RWPE2 (cell line): ENCODE data around the gene DST.

Experiments
- ATAC-seq: fragments of 200-7000 bp; cut with Tn5 transposase; 3 replicates; pipeline ENCODE4 v1.9.1; 2021; ENCODE audit warnings: low read depth
- DNase-seq: peaks from one replicate; pipeline ENCODE4 v3.0.0-alpha.2; 2020; ENCODE audit warnings: low spot score
- H3K27ac ChIP-seq: fragments of 450-650 bp; 2 replicates; pipeline ENCODE4 v1.5.1; 2017; ENCODE audit warnings: mild to moderate bottlenecking; ENCODE audit not compliant: poor library complexity, severe bottlenecking
- H3K27me3 ChIP-seq: fragments of 250-450 bp; sonication (Bioruptor Pico); 2 replicates; pipeline ENCODE4 v1.5.1; 2021; ENCODE audit warnings: mild to moderate bottlenecking, moderate library complexity; ENCODE audit not compliant: insufficient read depth, poor library complexity, severe bottlenecking
- H3K36me3 ChIP-seq: fragments of 250-450 bp; sonication (Bioruptor Pico); 2 replicates; pipeline ENCODE4 v1.5.1; 2020; ENCODE audit warnings: low read depth, mild to moderate bottlenecking, moderate library complexity
- H3K4me1 ChIP-seq: fragments of 250-450 bp; sonication (Bioruptor Pico); 2 replicates; pipeline ENCODE4 v1.5.1; 2021; ENCODE audit warnings: mild to moderate bottlenecking, moderate library complexity; ENCODE audit not compliant: insufficient read depth, poor library complexity, severe bottlenecking
- H3K4me3 ChIP-seq: fragments of 250-450 bp; sonication (Bioruptor Pico); 2 replicates; pipeline ENCODE4 v1.5.1; 2021; ENCODE audit warnings: mild to moderate bottlenecking, moderate library complexity; ENCODE audit not compliant: severe bottlenecking
- H3K9me3 ChIP-seq: fragments of 250-450 bp; sonication (Bioruptor Pico); 2 replicates; pipeline ENCODE4 v1.5.1; 2021; ENCODE audit warnings: mild to moderate bottlenecking, moderate library complexity; ENCODE audit not compliant: severe bottlenecking
- TF ChIP-seq, protein P1 (sequence below): fragments of 450-650 bp; IDR thresholded peaks from one replicate; pipeline ENCODE4 v1.5.1; 2017; ENCODE audit warnings: mild to moderate bottlenecking, moderate library complexity; ENCODE audit not compliant: poor library complexity, severe bottlenecking

DST gene

GRCh38 chr6:56677559-56677958 lies 34.9 kb upstream of the DST start:
- DNase-seq (no peak), ATAC-seq (peak; percentile 88)
- Histone ChIP-seq H3K4me3 (no peak overlapping the region), H3K27me3 (no peaks in the 10 kb centered on the region), H3K27ac (peak overlapping the region; percentile 50), H3K4me1 (peaks cover 14% of the 10 kb centered on the region), H3K9me3 (peaks cover 2% of the 10 kb centered on the region), H3K36me3 (no peaks in the 10 kb centered on the region)
- TF ChIP-seq, protein P1, sequence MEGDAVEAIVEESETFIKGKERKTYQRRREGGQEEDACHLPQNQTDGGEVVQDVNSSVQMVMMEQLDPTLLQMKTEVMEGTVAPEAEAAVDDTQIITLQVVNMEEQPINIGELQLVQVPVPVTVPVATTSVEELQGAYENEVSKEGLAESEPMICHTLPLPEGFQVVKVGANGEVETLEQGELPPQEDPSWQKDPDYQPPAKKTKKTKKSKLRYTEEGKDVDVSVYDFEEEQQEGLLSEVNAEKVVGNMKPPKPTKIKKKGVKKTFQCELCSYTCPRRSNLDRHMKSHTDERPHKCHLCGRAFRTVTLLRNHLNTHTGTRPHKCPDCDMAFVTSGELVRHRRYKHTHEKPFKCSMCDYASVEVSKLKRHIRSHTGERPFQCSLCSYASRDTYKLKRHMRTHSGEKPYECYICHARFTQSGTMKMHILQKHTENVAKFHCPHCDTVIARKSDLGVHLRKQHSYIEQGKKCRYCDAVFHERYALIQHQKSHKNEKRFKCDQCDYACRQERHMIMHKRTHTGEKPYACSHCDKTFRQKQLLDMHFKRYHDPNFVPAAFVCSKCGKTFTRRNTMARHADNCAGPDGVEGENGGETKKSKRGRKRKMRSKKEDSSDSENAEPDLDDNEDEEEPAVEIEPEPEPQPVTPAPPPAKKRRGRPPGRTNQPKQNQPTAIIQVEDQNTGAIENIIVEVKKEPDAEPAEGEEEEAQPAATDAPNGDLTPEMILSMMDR, result no peak

DNA sequence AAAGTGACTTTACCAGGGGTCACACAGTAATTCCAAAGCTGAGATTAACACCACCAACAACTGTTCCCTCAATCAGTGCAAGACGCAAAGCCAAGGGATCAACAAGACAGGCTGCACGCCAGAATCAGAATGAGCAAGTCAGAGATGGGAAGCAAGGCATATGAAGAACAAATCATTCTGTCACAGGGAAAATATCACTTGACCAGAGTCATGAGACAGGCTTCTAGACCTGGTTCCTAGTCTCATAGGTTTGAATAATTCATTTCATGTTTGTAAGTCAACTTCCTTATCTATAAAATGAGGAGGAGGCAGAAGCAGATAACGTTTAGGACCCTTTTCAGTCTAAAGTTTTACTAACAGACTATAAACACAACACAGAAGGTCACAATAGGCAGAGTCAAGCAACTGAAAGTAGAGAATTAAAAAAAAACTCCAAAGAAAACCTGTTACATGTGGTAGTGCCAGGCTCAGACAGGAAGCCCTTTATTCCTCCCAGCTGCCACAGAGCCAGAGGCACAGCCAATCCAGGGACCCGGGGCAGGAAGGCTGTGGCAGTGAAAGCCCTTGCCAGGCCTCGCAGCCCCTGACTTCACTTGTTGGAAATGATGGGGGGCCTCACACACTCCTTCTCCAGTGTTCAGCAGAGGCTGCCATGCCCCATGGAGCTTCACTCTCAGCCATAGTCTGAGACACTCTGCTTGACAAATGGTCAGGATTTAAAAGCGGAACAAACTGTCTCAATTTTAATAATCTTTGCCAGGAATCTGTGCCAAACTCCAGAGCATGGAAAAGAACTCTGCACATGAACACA lies 29.2 kb upstream of the DST start:
- Histone ChIP-seq H3K27me3 (no peaks in the 10 kb centered on the region), H3K4me3 (no peak overlapping the region), H3K4me1 (peaks cover 32% of the 10 kb centered on the region), H3K9me3 (peaks cover 2% of the 10 kb centered on the region), H3K27ac (peak overlapping the region; percentile 13), H3K36me3 (no peaks in the 10 kb centered on the region)
- DNase-seq (no peak), ATAC-seq (no peak)
- TF ChIP-seq, protein P1, result no peak

DNA sequence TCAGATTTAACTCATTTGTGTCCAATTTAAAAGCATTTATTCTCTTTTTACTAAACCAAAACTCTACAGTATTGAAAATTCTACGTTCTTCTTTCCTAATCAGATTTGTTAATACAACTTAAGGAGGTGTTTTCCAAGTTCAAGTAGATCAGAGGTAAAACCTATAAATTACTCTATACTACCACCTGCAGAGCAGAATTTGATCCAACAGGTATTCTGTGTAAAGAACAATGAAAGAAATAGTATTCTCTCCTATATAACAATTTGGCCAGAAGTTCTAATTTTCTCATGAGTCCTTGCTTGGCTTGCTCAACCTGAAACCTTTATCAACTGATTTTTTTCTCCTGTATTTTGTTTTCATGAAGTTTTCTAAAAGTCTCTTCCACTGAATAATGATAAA lies 28.5 kb upstream of the DST start:
- no peak overlapping the region for H3K27ac ChIP-seq
- H3K27me3 ChIP-seq, result no peaks in the 10 kb centered on the region
- peak; percentile 73 for ATAC-seq
- no peak for DNase-seq
- TF ChIP-seq, protein P1, result peak; percentile 65
- peaks cover 2% of the 10 kb centered on the region for H3K9me3 ChIP-seq
- H3K4me3 ChIP-seq, result no peak overlapping the region
- H3K4me1 ChIP-seq, result peaks cover 32% of the 10 kb centered on the region
- H3K36me3 ChIP-seq, result no peaks in the 10 kb centered on the region

- Histone ChIP-seq H3K4me1 (peaks cover 45% of the 10 kb centered on the region), H3K27me3 (no peaks in the 10 kb centered on the region), H3K36me3 (no peaks in the 10 kb centered on the region), H3K27ac (peak overlapping the region; percentile 46), H3K9me3 (no peaks in the 10 kb centered on the region), H3K4me3 (no peak overlapping the region)
- TF ChIP-seq, protein P1, result no peak
- DNase-seq (no peak), ATAC-seq (no peak)
Observed at GRCh38 chr6:56669041-56669440, 26.4 kb upstream of the DST start.

DNA sequence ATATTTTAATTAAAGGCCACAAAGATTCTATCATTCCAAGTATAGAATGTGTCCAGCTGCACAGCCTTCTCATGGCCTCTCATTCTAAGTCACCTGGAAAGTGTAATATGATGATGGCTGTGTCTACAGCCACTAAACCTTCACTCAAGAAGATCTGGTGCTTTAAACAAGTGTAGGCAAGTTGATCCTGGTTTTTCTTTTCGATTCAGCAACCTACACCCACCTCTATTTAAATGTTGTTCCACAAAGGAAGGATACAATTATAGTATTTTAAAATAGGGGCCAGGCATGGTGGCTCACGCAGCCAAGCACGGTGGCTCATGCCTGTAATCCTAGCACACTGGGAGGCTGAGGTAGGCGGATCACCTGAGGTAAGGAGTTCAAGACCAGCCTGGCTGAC lies 25.5 kb upstream of the DST start:
- TF ChIP-seq, protein P1, result no peak
- Histone ChIP-seq H3K36me3 (no peaks in the 10 kb centered on the region), H3K4me1 (peaks cover 54% of the 10 kb centered on the region), H3K9me3 (no peaks in the 10 kb centered on the region), H3K27ac (peak overlapping the region; percentile 46), H3K4me3 (no peak overlapping the region), H3K27me3 (no peaks in the 10 kb centered on the region)
- DNase-seq (no peak), ATAC-seq (peak; percentile 9; the same call in 1 of the 3 replicates)
